H9 (cell line): ENCODE measurements around the gene MED17. TPM values are rescaled to one million over a fixed set of nuclear protein-coding genes. Genes with fewer than 3 reads are reported as not detected.

Experiments used
- DNase-seq: peaks from one replicate; pipeline ENCODE4 v3.0.0-alpha.2; 2017
- H2AFZ ChIP-seq: one replicate; pipeline ENCODE4 v1.6.1; 2013; ENCODE audit warnings: mild to moderate bottlenecking, low read length, control low read depth, moderate library complexity
- H2AK5ac ChIP-seq: 2 replicates; pipeline ENCODE4 v1.6.1; 2013; ENCODE audit warnings: low read length, control low read depth, mixed read lengths; ENCODE audit not compliant: insufficient read length
- H2BK120ac ChIP-seq: one replicate; pipeline ENCODE4 v1.6.1; 2013; ENCODE audit warnings: low read depth, mild to moderate bottlenecking, low read length, control low read depth, inconsistent platforms; ENCODE audit not compliant: poor library complexity, severe bottlenecking
- H2BK12ac ChIP-seq: 2 replicates; pipeline ENCODE4 v1.6.1; 2013; ENCODE audit warnings: low read length, control low read depth, mixed read lengths, low read depth; ENCODE audit not compliant: insufficient read length
- H2BK15ac ChIP-seq: 2 replicates; pipeline ENCODE4 v1.6.1; 2013; ENCODE audit warnings: low read depth, low read length, control low read depth
- H2BK20ac ChIP-seq: one replicate; pipeline ENCODE4 v1.6.1; 2013; ENCODE audit warnings: low read depth, mild to moderate bottlenecking, low read length, control low read depth, inconsistent platforms; ENCODE audit not compliant: poor library complexity, severe bottlenecking
- H2BK5ac ChIP-seq: 2 replicates; pipeline ENCODE4 v1.6.1; 2013; ENCODE audit warnings: low read length, control low read depth, mixed read lengths; ENCODE audit not compliant: insufficient read length
- H3K14ac ChIP-seq: 2 replicates; pipeline ENCODE4 v1.6.1; 2013; ENCODE audit warnings: low read length, control low read depth; ENCODE audit not compliant: insufficient read depth
- H3K18ac ChIP-seq: 2 replicates; pipeline ENCODE4 v1.6.1; 2013; ENCODE audit warnings: low read depth, mild to moderate bottlenecking, mixed read lengths, low read length, control low read depth; ENCODE audit not compliant: insufficient read length
- H3K23ac ChIP-seq: 2 replicates; pipeline ENCODE4 v1.6.1; 2013; ENCODE audit warnings: low read length, control low read depth, mixed read lengths, low read depth; ENCODE audit not compliant: insufficient read length
- H3K23me2 ChIP-seq: 2 replicates; pipeline ENCODE4 v1.6.1; 2013; ENCODE audit warnings: low read depth, mild to moderate bottlenecking, mixed read lengths, low read length, control low read depth; ENCODE audit not compliant: insufficient read length, poor library complexity, severe bottlenecking
- H3K27ac ChIP-seq: 2 replicates; pipeline ENCODE4 v1.5.1; 2013; ENCODE audit warnings: low read length, control low read depth, mixed read lengths, low read depth; ENCODE audit not compliant: insufficient read length
- H3K27me3 ChIP-seq: 2 replicates; pipeline ENCODE4 v1.6.1; 2013; ENCODE audit warnings: low read length, control low read depth, inconsistent platforms; ENCODE audit not compliant: insufficient read depth
- H3K4ac ChIP-seq: 2 replicates; pipeline ENCODE4 v1.6.1; 2013; ENCODE audit warnings: low read depth, mild to moderate bottlenecking, control low read depth, inconsistent platforms, low read length, moderate library complexity
- H3K4me1 ChIP-seq: 2 replicates; pipeline ENCODE4 v1.6.1; 2013; ENCODE audit warnings: low read length, control low read depth, inconsistent platforms; ENCODE audit not compliant: insufficient read depth
- H3K4me2 ChIP-seq: 2 replicates; pipeline ENCODE4 v1.6.1; 2013; ENCODE audit warnings: low read length, control low read depth, mixed read lengths; ENCODE audit not compliant: insufficient read length, insufficient read depth
- H3K56ac ChIP-seq: 2 replicates; pipeline ENCODE4 v1.6.1; 2013; ENCODE audit warnings: low read depth, mild to moderate bottlenecking, mixed read lengths, low read length, control low read depth; ENCODE audit not compliant: insufficient read length
- H3K79me1 ChIP-seq: 2 replicates; pipeline ENCODE4 v1.6.1; 2013; ENCODE audit warnings: low read depth, mild to moderate bottlenecking, moderate library complexity, low read length, control low read depth, inconsistent platforms; ENCODE audit not compliant: insufficient read depth, poor library complexity, severe bottlenecking
- H3K79me2 ChIP-seq: 2 replicates; pipeline ENCODE4 v1.6.1; 2013; ENCODE audit warnings: low read length, control low read depth, inconsistent platforms; ENCODE audit not compliant: insufficient read depth
- H3K9ac ChIP-seq: 2 replicates; pipeline ENCODE4 v1.6.1; 2013; ENCODE audit warnings: low read length, control low read depth, mixed read lengths; ENCODE audit not compliant: insufficient read length; ENCODE audit errors: extremely low read depth
- H3K9me3 ChIP-seq: one replicate; pipeline ENCODE4 v1.6.1; 2013; ENCODE audit warnings: low read depth, low read length, inconsistent platforms; ENCODE audit not compliant: control insufficient read depth
- H3T11ph ChIP-seq: one replicate; pipeline ENCODE4 v1.6.1; 2013; ENCODE audit warnings: mild to moderate bottlenecking, low read length, control low read depth, inconsistent platforms
- H4K20me1 ChIP-seq: one replicate; pipeline ENCODE4 v1.6.1; 2013; ENCODE audit not compliant: control insufficient read depth, insufficient read length, insufficient read depth
- H4K5ac ChIP-seq: 2 replicates; pipeline ENCODE4 v1.6.1; 2013; ENCODE audit warnings: low read depth, mild to moderate bottlenecking, mixed read lengths, low read length, control low read depth; ENCODE audit not compliant: insufficient read length
- H4K8ac ChIP-seq: replicated peaks from 2 replicates; pipeline ENCODE4 v1.6.1; 2013; ENCODE audit warnings: low read length, control low read depth, mixed read lengths, low read depth; ENCODE audit not compliant: insufficient read length
- H4K91ac ChIP-seq: 2 replicates; pipeline ENCODE4 v1.6.1; 2013; ENCODE audit warnings: low read depth, mild to moderate bottlenecking, moderate library complexity, mixed read lengths, low read length, control low read depth; ENCODE audit not compliant: insufficient read length
- H3K27ac Mint-ChIP-seq, 3 experiments: 2 replicates in 2 of 3; 3 replicates in 1 of 3; pipeline ENCODE4 v1.8.0; 2020 to 2021; ENCODE audit warnings: mixed read lengths in 3 of 3, mild to moderate bottlenecking in 1 of 3, moderate library complexity in 1 of 3
- H3K27me3 Mint-ChIP-seq: 2 replicates; pipeline ENCODE4 v1.8.0; 2021; ENCODE audit warnings: low read depth, mild to moderate bottlenecking, moderate library complexity, mixed read lengths
- H3K36me3 Mint-ChIP-seq, 3 experiments: 2 replicates in 2 of 3; 3 replicates in 1 of 3; pipeline ENCODE4 v1.8.0; 2020 to 2021; ENCODE audit warnings: low read depth in 3 of 3, mixed read lengths in 3 of 3; ENCODE audit not compliant: insufficient read depth in 1 of 3
- H3K4me1 Mint-ChIP-seq, 2 experiments: 2 replicates each; pipeline ENCODE4 v1.8.0; 2020; ENCODE audit warnings: mixed read lengths in 2 of 2
- H3K4me3 Mint-ChIP-seq, 2 experiments: 2 replicates in 1 of 2; 3 replicates in 1 of 2; pipeline ENCODE4 v1.8.0; 2020 to 2021; ENCODE audit warnings: mild to moderate bottlenecking in 2 of 2, mixed read lengths in 2 of 2, moderate library complexity in 1 of 2
- H3K9me3 Mint-ChIP-seq, 2 experiments: 2 replicates in 1 of 2; 3 replicates in 1 of 2; pipeline ENCODE4 v1.8.0; 2020; ENCODE audit warnings: mild to moderate bottlenecking in 2 of 2, mixed read lengths in 2 of 2, moderate library complexity in 1 of 2
- WGBS: extraction: QIAGEN DNeasy Blood & Tissue Kit; methylation state at CpG from one replicate; pipeline ENCODE4 v1.1.7; 2013; ENCODE audit warnings: missing lambda C conversion rate, low lambda C conversion rate, mixed read lengths; ENCODE audit not compliant: insufficient read length; ENCODE audit errors: extremely low coverage; 5-methylcytosine and 5-hydroxymethylcytosine counted together
- total RNA-seq: library from RNA; stranded (reverse); gene quantifications from 2 replicates; pipeline ENCODE4 v1.2.1, GENCODE V29; 2021
- TF ChIP-seq, protein P1 (sequence below): fragments of 200-600 bp; sonication (generic); conservative IDR thresholded peaks from 3 replicates; pipeline ENCODE4 v1.8.0; 2021; ENCODE audit warnings: antibody characterized with exemption, mild to moderate bottlenecking

The MED17 gene
- total RNA-seq, 1 experiment from 2014 or later: 43.3 TPM

DNA sequence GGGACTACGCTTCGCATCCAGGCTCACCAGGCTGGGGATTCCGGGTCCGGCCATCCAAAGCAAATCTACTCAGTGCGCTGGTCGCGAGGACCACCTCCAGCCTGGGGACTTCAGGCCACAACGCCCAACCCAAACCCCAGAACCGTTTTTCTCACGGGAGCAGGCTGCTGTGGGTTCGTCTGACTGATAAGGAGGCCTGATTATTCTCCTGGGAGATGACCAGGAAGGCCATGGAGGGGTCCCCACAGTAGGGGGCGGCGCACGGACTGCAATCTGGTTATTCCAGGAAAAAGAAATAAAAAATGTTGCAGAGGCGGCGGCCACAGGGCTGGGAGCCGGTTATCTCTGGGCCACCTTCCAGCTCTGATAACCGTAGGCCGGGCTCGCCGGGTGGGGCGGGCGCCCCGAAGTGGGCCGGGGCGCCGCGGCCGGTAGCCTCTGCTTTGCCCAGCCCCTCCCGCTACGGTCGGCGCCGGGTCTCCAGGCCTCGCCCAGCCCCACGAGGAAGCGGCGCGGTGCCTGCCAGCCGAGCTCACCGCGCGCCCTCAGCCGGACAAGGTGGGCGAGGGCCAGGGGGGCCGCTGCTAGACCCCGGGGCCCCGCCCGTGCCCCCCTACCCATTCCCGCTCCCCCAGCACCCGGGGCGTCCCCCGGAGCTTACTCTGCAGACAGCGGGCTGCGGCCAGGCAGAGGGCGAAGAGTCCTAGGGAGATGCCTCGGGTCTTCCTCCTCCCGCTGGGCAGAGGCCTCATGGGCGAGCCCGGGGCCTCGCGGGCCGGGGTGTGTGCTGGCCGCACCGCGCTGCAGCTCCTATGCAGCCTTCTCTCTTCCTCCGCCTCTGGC is 65.9 kb downstream of the MED17 start:
- no peaks in the 10 kb centered on the region for H3K36me3 Mint-ChIP-seq
- H4K20me1 ChIP-seq: no peaks in the 10 kb centered on the region
- no peak overlapping the region for H4K91ac ChIP-seq
- no peak overlapping the region for H3K18ac ChIP-seq
- H3K23me2 ChIP-seq: peaks cover 5% of the 10 kb centered on the region
- no peak overlapping the region for H4K8ac ChIP-seq
- H3K27me3 ChIP-seq: no peaks in the 10 kb centered on the region
- no peaks in the 10 kb centered on the region for H3K79me2 ChIP-seq
- no peak overlapping the region for H3K4me3 Mint-ChIP-seq
- no peak overlapping the region for H4K5ac ChIP-seq
- no peak overlapping the region for H2BK12ac ChIP-seq
- peak overlapping the region; percentile 21 for H3K4me2 ChIP-seq
- H2BK5ac ChIP-seq: no peak overlapping the region
- no peak overlapping the region for H2BK15ac ChIP-seq
- H2AK5ac ChIP-seq: no peak overlapping the region
- H3K4me1 Mint-ChIP-seq: peaks cover 4% of the 10 kb centered on the region in 2 experiments
- no peak overlapping the region for H3K9ac ChIP-seq
- H3K27ac Mint-ChIP-seq: peak overlapping the region in 1 of 3 experiments; percentile 56; a peak in 1 of 7 replicates
- no peaks in the 10 kb centered on the region for H3K27me3 Mint-ChIP-seq
- H2AFZ ChIP-seq: no peak overlapping the region
- TF ChIP-seq, protein P1, sequence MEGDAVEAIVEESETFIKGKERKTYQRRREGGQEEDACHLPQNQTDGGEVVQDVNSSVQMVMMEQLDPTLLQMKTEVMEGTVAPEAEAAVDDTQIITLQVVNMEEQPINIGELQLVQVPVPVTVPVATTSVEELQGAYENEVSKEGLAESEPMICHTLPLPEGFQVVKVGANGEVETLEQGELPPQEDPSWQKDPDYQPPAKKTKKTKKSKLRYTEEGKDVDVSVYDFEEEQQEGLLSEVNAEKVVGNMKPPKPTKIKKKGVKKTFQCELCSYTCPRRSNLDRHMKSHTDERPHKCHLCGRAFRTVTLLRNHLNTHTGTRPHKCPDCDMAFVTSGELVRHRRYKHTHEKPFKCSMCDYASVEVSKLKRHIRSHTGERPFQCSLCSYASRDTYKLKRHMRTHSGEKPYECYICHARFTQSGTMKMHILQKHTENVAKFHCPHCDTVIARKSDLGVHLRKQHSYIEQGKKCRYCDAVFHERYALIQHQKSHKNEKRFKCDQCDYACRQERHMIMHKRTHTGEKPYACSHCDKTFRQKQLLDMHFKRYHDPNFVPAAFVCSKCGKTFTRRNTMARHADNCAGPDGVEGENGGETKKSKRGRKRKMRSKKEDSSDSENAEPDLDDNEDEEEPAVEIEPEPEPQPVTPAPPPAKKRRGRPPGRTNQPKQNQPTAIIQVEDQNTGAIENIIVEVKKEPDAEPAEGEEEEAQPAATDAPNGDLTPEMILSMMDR: no peak
- no CpG with 5 or more reads among the region's 67 CpGs for WGBS
- no peak overlapping the region for H2BK20ac ChIP-seq
- no peak overlapping the region for H3K4ac ChIP-seq
- 0 out of 2 replicates have a peak overlapping the region, but pooled peaks have one; percentile 61 for H3K14ac ChIP-seq
- H3K56ac ChIP-seq: no peak overlapping the region
- no peak overlapping the region for H3K23ac ChIP-seq
- H3T11ph ChIP-seq: no peak overlapping the region
- H2BK120ac ChIP-seq: no peak overlapping the region
- no peaks in the 10 kb centered on the region for H3K9me3 ChIP-seq
- H3K27ac ChIP-seq: no peak overlapping the region
- DNase-seq: peak; percentile 52
- H3K9me3 Mint-ChIP-seq: no peaks in the 10 kb centered on the region
- no peaks in the 10 kb centered on the region; the same call in 1 of the 2 replicates for H3K4me1 ChIP-seq
- H3K79me1 ChIP-seq: no peaks in the 10 kb centered on the region
